B cell (primary cell): ENCODE results near the gene RNF135. TPM values are rescaled to one million over a fixed set of nuclear protein-coding genes. Genes with fewer than 3 reads are reported as not detected.
A peak's percentile ranks its signal among the peaks of the same experiment; 100 is the strongest.

Experiments
- ATAC-seq: fragments of 200-7000 bp; cut with Tn5 transposase; one replicate; pipeline ENCODE4 v1.10.0; 2021; ENCODE audit warnings: low read depth, mild to moderate bottlenecking, moderate number of reproducible peaks, moderate library complexity
- CTCF ChIA-PET: fragments of 350-600 bp; sonication (Branson Sonifier 250); formaldehyde crosslinking; loops from one replicate; lab custom pipeline; 2021; ENCODE audit warnings: antibody characterized with exemption, inconsistent platforms; lab: Charles Lee
- POLR2A ChIA-PET: fragments of 350-600 bp; sonication (Branson Sonifier 250); formaldehyde crosslinking; loops from one replicate; lab custom pipeline; 2021; ENCODE audit warnings: antibody characterized with exemption; lab: Charles Lee
- DNase-seq: peaks from one replicate; pipeline ENCODE4 v3.0.0; 2013
- H2AFZ ChIP-seq: 2 replicates; pipeline ENCODE4 v1.6.1; 2012; ENCODE audit warnings: mild to moderate bottlenecking, low read depth, low read length; ENCODE audit not compliant: insufficient read depth, poor library complexity, severe bottlenecking
- H3K27ac ChIP-seq, 2 donors: 1 replicate in 1 of 2; 2 replicates in 1 of 2; pipeline ENCODE4 v1.5.1; 2012 to 2013; ENCODE audit warnings: low read length in 2 of 2, mild to moderate bottlenecking in 2 of 2, moderate library complexity in 1 of 2
- H3K27me3 ChIP-seq, 4 experiments: fragments of 200-600 bp in 1 of 4; sonication (generic) in 1 of 4; replicated peaks in 1 of 4; 1 replicate in 2 of 4; 2 replicates in 2 of 4; pipeline versions ENCODE4 v1.6.1 to v1.7.0; 2013 to 2016; ENCODE audit warnings: low read length in 3 of 4, mild to moderate bottlenecking in 2 of 4, mixed read lengths in 1 of 4, moderate library complexity in 1 of 4; ENCODE audit not compliant: insufficient read depth in 4 of 4, control insufficient read depth in 3 of 4; ENCODE audit errors: control extremely low read depth in 1 of 4
- H3K36me3 ChIP-seq, 2 experiments: replicated peaks in 1 of 2; 1 replicate in 1 of 2; 2 replicates in 1 of 2; pipeline versions ENCODE4 v1.6.1 to v1.7.1; 2013; ENCODE audit warnings: low read length in 1 of 2; ENCODE audit not compliant: insufficient read depth in 2 of 2, control insufficient read depth in 1 of 2; ENCODE audit errors: control extremely low read depth in 1 of 2, extremely low read depth in 1 of 2
- H3K4me1 ChIP-seq, 2 donors: fragments of 200-600 bp in 1 of 2; sonication (generic) in 1 of 2; 1 replicate in 1 of 2; 2 replicates in 1 of 2; pipeline versions ENCODE4 v1.5.1 to v1.6.1; 2013 to 2017; ENCODE audit warnings: low read length in 2 of 2; ENCODE audit not compliant: control insufficient read depth in 2 of 2, insufficient read depth in 2 of 2
- H3K4me2 ChIP-seq: replicated peaks from 2 replicates; pipeline ENCODE3; 2012; ENCODE audit warnings: mild to moderate bottlenecking, low read depth, low read length; ENCODE audit not compliant: poor library complexity, severe bottlenecking
- H3K4me3 ChIP-seq, 5 experiments: fragments of 200-600 bp in 1 of 5; sonication (generic) in 1 of 5; 1 replicate in 3 of 5; 2 replicates in 2 of 5; pipeline versions ENCODE4 v1.5.1 to v1.7.0; 2011 to 2016; ENCODE audit warnings: low read length in 4 of 5, mild to moderate bottlenecking in 4 of 5, low read depth in 2 of 5, control low read depth in 1 of 5, moderate library complexity in 1 of 5; ENCODE audit not compliant: insufficient read depth in 1 of 5; ENCODE audit errors: control extremely low read depth in 1 of 5, extremely low read depth in 1 of 5
- H3K79me2 ChIP-seq: fragments of 200-600 bp; sonication (generic); one replicate; pipeline ENCODE4 v1.6.0; 2016; ENCODE audit warnings: low read length; ENCODE audit not compliant: control insufficient read depth, insufficient read depth
- H3K9ac ChIP-seq: fragments of 200-600 bp; sonication (generic); 2 replicates; pipeline ENCODE4 v1.6.1; 2017; ENCODE audit warnings: mild to moderate bottlenecking, low read length, moderate library complexity
- H3K9me3 ChIP-seq, 3 donors: one replicate each; pipeline versions ENCODE4 v1.6.1 to v1.7.1; 2013; ENCODE audit warnings: low read length in 2 of 3; ENCODE audit not compliant: control insufficient read depth in 2 of 3, insufficient read depth in 1 of 3; ENCODE audit errors: control extremely low read depth in 1 of 3
- H4K20me1 ChIP-seq: 2 replicates; pipeline ENCODE4 v1.6.0; 2012; ENCODE audit warnings: mild to moderate bottlenecking, low read length; ENCODE audit not compliant: insufficient read depth, control insufficient read depth, poor library complexity, severe bottlenecking
- H3K27ac Mint-ChIP-seq: one replicate; pipeline ENCODE4 v1.8.0; 2021; ENCODE audit warnings: mixed read lengths
- H3K27me3 Mint-ChIP-seq: one replicate; pipeline ENCODE4 v1.8.0; 2021; ENCODE audit warnings: mixed read lengths
- H3K4me1 Mint-ChIP-seq: one replicate; pipeline ENCODE4 v1.8.0; 2021; ENCODE audit warnings: mixed read lengths
- H3K4me3 Mint-ChIP-seq: one replicate; pipeline ENCODE4 v1.8.0; 2021; ENCODE audit warnings: mixed read lengths
- H3K9me3 Mint-ChIP-seq: one replicate; pipeline ENCODE4 v1.8.0; 2022; ENCODE audit warnings: mixed read lengths; ENCODE audit not compliant: insufficient read depth
- CTCF ChIP-seq: fragments of 200-600 bp; IDR thresholded peaks from one replicate; pipeline ENCODE4 v1.8.0; 2022; ENCODE audit warnings: antibody characterized with exemption, mild to moderate bottlenecking
- WGBS: methylation state at CpG from one replicate; pipeline ENCODE4 v1.1.5; 2013; ENCODE audit warnings: missing lambda C conversion rate; ENCODE audit not compliant: insufficient coverage; 5-methylcytosine and 5-hydroxymethylcytosine counted together
- intact Hi-C: fragments of 100-400 bp; cut with micrococcal nuclease; formaldehyde crosslinking; loops from one replicate; pipeline ENCODE4 v1.10.0; 2022
- polyA plus RNA-seq: library from polyadenylated mRNA; depleted of rRNA; stranded (reverse); fragments of >200 nt; gene quantifications from 2 replicates; pipeline ENCODE4 v1.2.3, GENCODE V29; 2012
- total RNA-seq, 2 donors: library from RNA; stranded (reverse); fragments of 120-200 nt in 1 of 2; gene quantifications; 1 replicate in 1 of 2; 2 replicates in 1 of 2; pipeline versions ENCODE4 v1.2.3 to v1.2.4, GENCODE V29; 2013 to 2022

The RNF135 gene
- total and polyA plus RNA-seq, 2 donors (not counting 1 experiment from before 2014, with no cell fraction given), result 23.4 to 24.2 TPM

- Mint-ChIP-seq H3K4me3 (peak within 1 kb of the TSS; percentile 99), H3K4me1 (peaks cover 16% of the 10 kb centered on the region), H3K27me3 (no peaks in the 10 kb centered on the region), H3K9me3 (no peaks in the 10 kb centered on the region), H3K27ac (peak within 1 kb of the TSS; percentile 95)
- peaks cover 0 to 6% (median 0%) of the 10 kb centered on the region in 4 experiments for H3K27me3 ChIP-seq
- peak within 1 kb of the TSS in 1 of 2 donors; percentile 41 for H3K27ac ChIP-seq
- H3K36me3 ChIP-seq, result peaks cover 0 to 4% of the 10 kb centered on the region in 2 experiments
- ChIA-PET POLR2A (interaction anchor here (0.6 to 1.7 kb wide), 3 partner anchors 16 to 49 kb away, joined by 3 to 9 read pairs (median 5); partner anchors contain the start of gene RNF135), CTCF (interaction anchor here (1.4 to 3.2 kb wide), 3 partner anchors 50 to 294 kb away, joined by 3 to 9 read pairs (median 6); partner anchors contain the start of gene RNF135)
- H2AFZ ChIP-seq, result peak within 1 kb of the TSS; percentile 87
- H3K4me1 ChIP-seq, result peaks cover 11 to 17% of the 10 kb centered on the region in 2 donors
- peak within 1 kb of the TSS; percentile 77 for H3K9ac ChIP-seq
- no peaks in the 10 kb centered on the region for H3K9me3 ChIP-seq
- H3K79me2 ChIP-seq, result no peaks in the 10 kb centered on the region
- DNase-seq, result peak; percentile 70
- ATAC-seq, result peak; percentile 72
- H3K4me2 ChIP-seq, result peak within 1 kb of the TSS; percentile 87
- no peaks in the 10 kb centered on the region for H4K20me1 ChIP-seq
- WGBS, result 1% methylated on average over 57 of the region's 60 CpGs
- TF ChIP-seq CTCF, result no peak
- intact Hi-C loops, result loop anchor here (1.0 to 2.0 kb wide), 2 partner anchors 17 to 49 kb away; no protein-coding TSS in a partner anchor
- peak within 1 kb of the TSS; percentile 61 to 96 (median 72) for H3K4me3 ChIP-seq
These were observed 49.2 kb upstream of the RNF135 start, which contains the start of gene ADAP2 for GRCh38 chr17:30921544-30922196. Gene ADAP2, plus strand, starts transcription at chr17:30921945. Its CDS starts 70 bp downstream, at chr17:30922015.
